ENCODE data around the gene PCDHGB4.
"Not testable (repeated sequence)": the region's sequence is repeated elsewhere in the genome, so short reads cannot be mapped to it uniquely, and the experiment has no call there.

The PCDHGB4 gene

GRCh38 chr5:141388661-141389060 lies 1.2 kb downstream of the PCDHGB4 start:
- Histone ChIP-seq H3K27me3 (ENCODE audit: control insufficient read depth, insufficient read depth, low read length) (no peaks in the 10 kb centered on the region), H2AFZ (no peak overlapping the region), H3K9ac (no peak overlapping the region), H3K4me2 (ENCODE audit: low read length) (no peak overlapping the region), H3K79me2 (no peaks in the 10 kb centered on the region), H3K4me3 (ENCODE audit: low read depth, low read length) (no peak overlapping the region), H3K27ac (no peak overlapping the region), H3K36me3 (ENCODE audit: control insufficient read depth, insufficient read depth, low read length) (peaks cover 3% of the 10 kb centered on the region), H3K9me3 (ENCODE audit: control insufficient read depth, low read length) (no peaks in the 10 kb centered on the region), H3K4me1 (no peaks in the 10 kb centered on the region)
- TF ChIP-seq CTCF (IDR thresholded peaks at IDR 0.05): no peak

- H3K4me3 ChIP-seq (ENCODE audit: low read depth, low read length): no peak overlapping the region
- no peak overlapping the region for H3K4me2 ChIP-seq (ENCODE audit: low read length)
- H3K9me3 ChIP-seq (ENCODE audit: control insufficient read depth, low read length): no peaks in the 10 kb centered on the region
Observed at GRCh38 chr5:141389153-141390042, 1.9 kb downstream of the PCDHGB4 start.

GRCh38 chr5:141392429-141393198 lies 5.1 kb downstream of the PCDHGB4 start, which contains the start of gene PCDHGA8:
Gene PCDHGA8, plus strand, starts transcription at chr5:141392633. Its CDS starts 181 bp downstream, at chr5:141392814.
- Histone ChIP-seq H3K9me3 (ENCODE audit: control insufficient read depth, low read length) (no peaks in the 10 kb centered on the region), H3K4me1 (no peaks in the 10 kb centered on the region), H3K79me2 (no peaks in the 10 kb centered on the region), H3K27ac (no peak within 1 kb of the TSS), H3K9ac (no peak within 1 kb of the TSS), H3K4me2 (ENCODE audit: low read length) (no peak within 1 kb of the TSS), H2AFZ (no peak within 1 kb of the TSS), H3K36me3 (ENCODE audit: control insufficient read depth, insufficient read depth, low read length) (peaks cover 3% of the 10 kb centered on the region), H3K27me3 (ENCODE audit: control insufficient read depth, insufficient read depth, low read length) (no peaks in the 10 kb centered on the region), H3K4me3 (ENCODE audit: low read depth, low read length) (no peak within 1 kb of the TSS)
- TF ChIP-seq CTCF (IDR thresholded peaks at IDR 0.05): no peak

More at GRCh38 chr5:141389153-141390042, 1.9 kb downstream of the PCDHGB4 start:
- no peak for TF ChIP-seq CTCF (IDR thresholded peaks at IDR 0.05)
- Histone ChIP-seq H3K27ac (no peak overlapping the region), H2AFZ (no peak overlapping the region), H3K27me3 (ENCODE audit: control insufficient read depth, insufficient read depth, low read length) (no peaks in the 10 kb centered on the region), H3K79me2 (no peaks in the 10 kb centered on the region), H3K9ac (no peak overlapping the region), H3K4me1 (no peaks in the 10 kb centered on the region), H3K36me3 (ENCODE audit: control insufficient read depth, insufficient read depth, low read length) (peaks cover 3% of the 10 kb centered on the region)

GRCh38 chr5:141393267-141393666 lies 5.8 kb downstream of the PCDHGB4 start:
- no peak overlapping the region for H3K4me2 ChIP-seq (ENCODE audit: low read length)
- no peaks in the 10 kb centered on the region for H3K27me3 ChIP-seq (ENCODE audit: control insufficient read depth, insufficient read depth, low read length)
- no peak overlapping the region for H3K4me3 ChIP-seq (ENCODE audit: low read depth, low read length)
- no peak for TF ChIP-seq CTCF (IDR thresholded peaks at IDR 0.05)
- no peaks in the 10 kb centered on the region for H3K79me2 ChIP-seq
- no peak overlapping the region for H3K27ac ChIP-seq
- peaks cover 3% of the 10 kb centered on the region for H3K36me3 ChIP-seq (ENCODE audit: control insufficient read depth, insufficient read depth, low read length)
- no peaks in the 10 kb centered on the region for H3K4me1 ChIP-seq
- H3K9me3 ChIP-seq (ENCODE audit: control insufficient read depth, low read length): no peaks in the 10 kb centered on the region
- no peak overlapping the region for H2AFZ ChIP-seq
- H3K9ac ChIP-seq: no peak overlapping the region

GRCh38 chr5:141394401-141395187 lies 7.1 kb downstream of the PCDHGB4 start:
- not testable (repeated sequence) for H3K27ac ChIP-seq; H2AFZ ChIP-seq; H3K4me2 ChIP-seq (ENCODE audit: low read length); H3K9me3 ChIP-seq (ENCODE audit: control insufficient read depth, low read length); H3K36me3 ChIP-seq (ENCODE audit: control insufficient read depth, insufficient read depth, low read length); H3K4me1 ChIP-seq; H3K9ac ChIP-seq; H3K4me3 ChIP-seq (ENCODE audit: low read depth, low read length); H3K79me2 ChIP-seq; H3K27me3 ChIP-seq (ENCODE audit: control insufficient read depth, insufficient read depth, low read length)

Data from parathyroid adenoma (tissue), 2 donors.